ENCODE data around the gene NUP62.
"Not testable (repeated sequence)": the region's sequence is repeated elsewhere in the genome, so short reads cannot be mapped to it uniquely, and the experiment has no call there.

Gene NUP62

DNA sequence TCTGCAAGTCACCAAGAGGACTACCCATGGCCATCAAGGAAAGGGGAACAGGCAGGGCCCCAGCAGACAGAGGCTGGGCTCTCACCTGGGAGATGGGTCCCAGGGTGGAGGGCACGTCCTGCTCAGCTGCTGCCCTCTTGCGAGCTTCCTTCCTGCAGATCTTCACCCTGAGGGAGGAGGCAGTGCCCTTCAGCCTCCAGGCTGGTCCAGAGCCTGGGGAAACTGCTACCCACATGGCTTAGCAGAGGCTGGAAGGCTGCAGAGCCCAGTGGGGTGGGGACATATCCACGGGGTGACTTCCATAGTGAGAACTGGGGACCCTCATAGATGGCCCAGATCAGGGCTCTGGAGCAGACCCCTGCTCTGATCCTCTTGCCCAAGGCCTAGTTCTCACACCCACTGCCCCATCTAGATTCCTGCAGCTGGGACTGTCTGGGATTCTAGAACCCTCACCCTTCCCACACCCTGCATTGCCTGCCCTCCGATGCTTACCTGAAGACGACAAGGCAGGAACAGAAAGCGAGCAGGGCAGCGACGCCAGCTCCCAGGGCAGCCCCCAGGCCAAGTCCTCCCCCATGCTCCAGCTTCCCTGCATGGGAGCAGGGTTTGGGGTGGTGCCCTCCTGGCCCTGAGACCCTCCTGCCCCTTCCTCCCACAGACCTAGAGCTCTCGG, 22.6 kb upstream of the NUP62 start:
- DNase-seq (ENCODE audit: low read depth in 2 of 2) = no peak

DNA sequence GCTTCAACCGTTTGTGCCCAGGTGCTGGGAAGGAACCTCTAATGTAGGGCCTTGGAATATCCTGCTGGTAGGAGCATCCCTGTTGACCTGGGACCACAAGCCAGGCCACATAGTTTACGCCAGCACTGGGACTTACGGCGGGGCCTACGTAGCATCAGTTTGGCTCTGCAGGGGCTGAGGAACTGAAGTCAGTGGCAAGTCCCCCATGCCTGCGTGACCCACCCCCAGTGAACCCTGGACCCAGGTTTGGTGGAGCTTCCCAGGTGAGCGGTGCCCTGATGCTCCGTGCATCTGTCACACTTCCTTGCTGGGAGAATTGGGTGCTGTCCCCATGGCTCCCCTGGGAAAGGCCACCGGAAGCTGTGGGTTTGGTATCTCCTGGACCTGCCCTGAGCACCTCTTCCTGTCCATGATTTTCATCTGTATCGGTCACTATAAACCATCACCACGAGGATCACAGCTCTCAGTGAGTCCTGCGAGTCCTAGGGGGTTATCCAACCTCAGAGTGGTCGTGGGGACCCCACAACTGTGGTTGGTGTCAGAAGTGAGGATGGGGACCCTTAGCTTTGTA, 21.7 kb upstream of the NUP62 start:
- no peak for DNase-seq (ENCODE audit: low read depth in 2 of 2)

DNA sequence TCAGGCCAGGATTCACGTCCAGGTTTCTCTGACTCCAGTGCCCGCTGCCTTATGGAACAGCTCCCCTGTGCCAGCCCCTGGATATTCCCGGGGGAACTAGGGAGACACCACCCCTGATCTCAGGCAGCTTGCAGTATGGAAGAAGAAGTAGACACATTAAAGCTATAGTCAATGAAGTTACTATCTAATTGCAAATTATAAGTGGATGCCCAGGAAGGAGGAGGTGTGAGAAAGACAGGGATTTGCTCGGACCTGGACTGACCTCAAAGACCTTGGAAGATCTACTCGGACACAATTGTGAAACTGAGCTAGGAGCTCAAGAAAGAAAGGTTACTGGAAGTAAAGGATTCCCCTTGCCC, 21.3 kb upstream of the NUP62 start:
- DNase-seq (ENCODE audit: low read depth in 2 of 2) = no peak

DNA sequence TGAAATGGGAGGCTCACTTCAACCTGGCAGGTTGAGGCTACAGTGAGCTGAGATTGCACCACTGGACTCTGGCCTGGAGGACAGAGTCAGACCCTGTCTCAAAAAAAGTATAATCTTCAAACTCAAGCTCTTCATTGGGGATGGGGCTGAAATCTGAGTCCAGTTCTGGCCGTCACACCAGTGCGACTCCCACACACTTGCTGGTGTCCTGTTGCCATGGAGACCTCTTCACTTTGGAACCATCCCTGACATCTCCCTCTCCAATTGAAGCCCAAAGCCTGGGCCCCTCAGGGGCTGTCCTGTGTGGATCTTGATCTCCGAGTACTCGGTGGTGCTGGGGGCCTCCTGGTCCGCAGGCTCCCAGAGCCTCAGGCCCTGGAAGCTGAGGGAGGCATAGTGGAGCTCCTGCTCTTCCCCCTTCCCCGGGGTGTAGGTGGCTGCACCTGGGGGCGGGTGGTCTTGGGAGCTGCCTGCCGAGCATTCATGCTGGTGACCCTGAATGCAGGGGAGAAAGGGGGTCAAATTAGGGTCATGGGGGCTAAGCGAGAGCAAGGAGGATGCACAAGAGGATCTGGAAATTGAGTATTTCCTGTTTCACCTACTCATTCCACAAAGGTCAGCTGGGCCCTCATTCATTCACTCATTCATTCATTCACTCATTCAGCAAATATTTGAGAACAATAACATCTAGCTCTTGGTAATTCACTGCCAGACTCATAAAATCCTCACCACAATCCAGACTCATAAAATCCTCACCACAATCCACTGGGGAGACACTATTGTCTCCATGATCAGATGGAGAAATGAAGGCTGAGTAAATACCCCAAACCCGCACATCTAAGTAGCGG, 20.7 kb upstream of the NUP62 start:
- no peak for DNase-seq (ENCODE audit: low read depth in 2 of 2)

DNA sequence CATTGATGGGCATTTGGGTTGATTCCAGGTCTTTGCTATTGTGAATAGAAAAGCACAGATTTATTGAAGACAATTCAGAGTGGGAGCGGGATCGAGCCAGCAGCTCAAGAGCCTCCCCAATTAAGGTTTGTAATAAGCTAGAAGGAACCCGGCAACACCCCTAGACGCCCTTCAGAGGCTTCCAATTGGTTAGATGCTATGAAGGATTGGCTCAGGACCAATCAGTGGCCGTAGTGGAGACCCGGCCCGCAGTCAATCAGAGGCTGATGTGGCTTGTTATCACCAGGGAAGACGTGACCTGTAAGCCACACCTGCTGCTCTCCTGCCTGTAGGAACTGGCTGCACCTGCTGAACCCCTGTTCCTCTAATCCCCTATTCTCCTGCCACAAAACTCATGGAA, 17.1 kb upstream of the NUP62 start:
- DNase-seq (ENCODE audit: low read depth in 2 of 2) = no peak

DNA sequence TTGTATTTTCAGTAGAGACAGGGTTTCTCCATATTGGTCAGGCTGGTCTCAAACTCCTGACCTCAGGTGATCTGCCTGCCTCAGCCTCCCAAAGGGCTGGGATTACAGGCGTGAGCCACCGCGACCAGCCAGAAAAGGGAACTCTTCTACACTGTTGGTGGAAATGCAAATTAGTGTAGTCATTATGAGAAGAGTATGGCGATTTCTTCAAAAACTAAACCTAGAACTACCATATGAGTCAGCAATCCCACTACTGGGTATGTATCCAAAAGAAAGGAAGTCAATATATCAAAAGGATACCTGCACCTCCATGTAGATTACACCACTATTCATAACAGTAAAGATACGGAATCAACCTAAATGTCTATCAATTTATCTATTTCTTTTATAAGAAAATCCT, 15.3 kb upstream of the NUP62 start:
- DNase-seq (ENCODE audit: low read depth in 2 of 2) = not testable (repeated sequence)

DNA sequence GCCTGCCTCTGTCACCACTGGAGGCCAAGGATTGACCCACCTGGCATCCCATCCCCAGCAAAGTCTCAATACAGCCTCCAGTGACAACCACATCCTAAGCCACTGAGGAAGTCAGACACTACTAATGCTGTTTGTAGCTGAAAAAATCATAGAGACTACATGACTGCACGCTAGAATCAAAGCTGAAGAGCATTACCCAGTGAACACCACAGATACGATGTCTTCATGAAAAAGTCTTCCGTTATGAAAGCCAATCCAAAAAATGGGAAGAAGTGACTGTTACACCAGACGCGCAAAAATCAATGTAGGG, 11.1 kb upstream of the NUP62 start:
- no peak for DNase-seq (ENCODE audit: low read depth in 2 of 2)

DNA sequence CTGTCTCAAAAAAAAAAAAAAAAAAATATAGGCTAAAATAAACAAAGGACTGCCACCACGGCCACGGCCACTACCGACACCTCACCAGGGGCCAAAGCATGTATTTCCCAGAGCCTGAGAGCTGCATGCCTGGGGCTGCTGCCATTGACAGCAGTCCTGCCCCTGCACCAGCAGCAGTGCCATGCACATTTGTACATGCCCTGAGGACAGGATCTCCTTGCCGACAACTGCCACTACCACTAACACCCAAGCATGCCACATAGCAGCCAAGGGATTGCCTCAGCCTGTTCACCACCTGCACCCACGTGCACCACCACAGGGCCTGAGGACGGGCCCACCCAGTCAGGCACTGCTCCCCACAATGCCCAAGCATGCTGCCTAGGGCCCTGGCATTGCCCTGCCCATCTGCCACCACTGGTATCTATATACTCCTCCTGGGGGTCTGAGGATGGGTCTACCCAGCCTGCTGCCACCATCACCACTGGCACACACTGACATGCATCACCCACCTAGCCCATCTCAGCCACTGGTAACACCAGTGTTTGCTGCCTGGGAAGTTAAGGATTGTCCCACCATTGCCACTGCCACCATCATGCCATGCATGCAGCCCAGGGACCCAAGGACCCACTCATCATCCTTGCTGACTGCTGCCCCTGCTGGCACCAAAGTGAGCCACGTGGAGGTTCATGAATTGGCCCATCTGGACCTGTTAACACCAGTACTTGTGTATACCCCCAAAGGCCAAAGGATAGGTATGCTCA, 10.6 kb upstream of the NUP62 start:
- no peak for DNase-seq (ENCODE audit: low read depth in 2 of 2)

DNA sequence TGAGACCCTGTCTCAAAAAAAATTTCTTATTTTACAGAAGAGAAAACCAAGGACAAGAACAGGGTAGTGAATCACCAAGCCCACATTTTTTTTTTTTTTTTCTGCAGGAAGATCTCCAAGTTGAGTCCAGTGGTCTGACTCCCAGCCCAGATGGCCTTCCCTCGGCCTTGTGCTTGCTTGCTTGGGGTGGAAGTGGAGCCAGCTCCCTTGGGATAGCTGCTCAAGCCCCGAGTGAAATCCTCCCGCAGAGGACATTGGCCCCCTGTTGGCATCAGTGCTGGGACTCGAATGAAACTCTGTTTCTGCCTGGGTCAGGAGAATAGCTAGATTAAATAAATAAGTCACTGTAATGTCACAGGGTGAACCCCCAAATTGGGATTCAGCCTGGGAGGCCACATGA, 9.4 kb upstream of the NUP62 start:
- no peak for DNase-seq (ENCODE audit: low read depth in 2 of 2)

DNA sequence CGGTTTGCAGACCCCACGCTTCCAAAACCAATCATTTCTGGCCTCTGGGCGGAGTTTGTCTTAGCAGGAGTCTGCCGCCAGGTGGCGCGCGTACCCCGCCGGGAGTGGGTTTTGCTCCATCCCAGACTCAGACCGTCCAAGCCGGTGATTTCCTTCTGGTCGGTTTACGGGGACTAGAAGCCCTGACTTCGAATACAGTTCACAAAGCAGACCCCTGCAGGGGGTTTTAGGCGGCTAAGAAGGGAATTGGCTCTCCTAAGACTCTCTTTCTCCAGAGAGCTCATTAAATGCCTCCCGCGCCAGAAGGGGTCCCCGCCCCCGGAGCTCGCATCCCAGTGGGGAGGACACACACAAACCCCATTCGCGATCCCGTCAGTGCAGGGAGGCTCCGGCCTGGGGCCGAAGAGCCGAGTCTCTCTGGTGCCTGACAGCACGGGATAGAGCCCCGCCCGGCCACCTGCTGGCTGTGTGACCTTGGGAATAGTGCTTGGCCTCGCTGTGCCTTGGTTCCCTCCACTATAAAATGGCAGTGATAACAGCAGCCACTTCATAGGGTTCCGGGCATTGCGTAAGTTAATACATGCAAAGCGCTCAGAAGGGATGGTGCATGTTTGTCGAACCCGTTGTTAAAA, 8.6 kb upstream of the NUP62 start:
- DNase-seq (ENCODE audit: low read depth in 2 of 2) = peak; percentile 52 to 60

DNA sequence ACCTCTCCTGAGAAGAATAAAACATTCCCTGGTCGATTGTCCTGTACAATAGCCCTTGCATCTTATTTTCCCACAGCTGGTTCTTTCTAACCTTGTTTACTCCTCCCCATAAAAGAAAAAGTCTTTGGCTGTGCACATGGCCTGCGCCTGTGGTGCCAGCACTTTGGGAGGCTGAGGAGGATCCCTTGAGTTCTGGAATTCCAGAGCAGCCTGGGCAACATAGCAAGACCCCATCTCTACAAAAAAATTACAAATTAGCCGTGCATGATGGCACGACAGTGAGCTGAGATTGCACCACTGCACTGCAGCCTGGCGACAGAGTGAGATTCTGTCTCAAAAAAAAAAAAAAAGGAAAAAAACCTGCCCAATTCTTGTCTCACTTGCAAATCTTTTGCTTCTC, 7.2 kb upstream of the NUP62 start:
- DNase-seq (ENCODE audit: low read depth in 2 of 2) = no peak

DNA sequence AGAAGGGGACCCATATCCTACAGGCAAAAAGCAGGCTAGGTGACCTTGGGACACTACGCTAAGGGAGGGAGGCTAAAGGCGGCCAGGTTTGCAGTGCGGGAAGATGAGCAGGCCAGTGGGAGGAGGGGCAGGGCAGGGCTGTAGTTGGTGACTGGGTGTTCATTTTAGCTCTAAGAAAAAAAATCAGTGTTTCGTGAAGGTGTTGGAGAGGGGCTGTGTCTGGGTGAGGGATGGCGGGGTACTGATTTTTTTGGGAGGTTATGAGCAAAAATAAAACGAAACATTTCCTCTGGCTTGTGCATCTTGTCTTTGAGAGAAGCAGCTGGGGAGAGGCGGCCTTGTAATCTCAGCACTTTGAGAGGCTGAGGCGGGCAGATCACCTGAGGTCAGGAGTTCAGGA, 4.3 kb upstream of the NUP62 start:
- no peak for DNase-seq (ENCODE audit: low read depth in 2 of 2)

DNA sequence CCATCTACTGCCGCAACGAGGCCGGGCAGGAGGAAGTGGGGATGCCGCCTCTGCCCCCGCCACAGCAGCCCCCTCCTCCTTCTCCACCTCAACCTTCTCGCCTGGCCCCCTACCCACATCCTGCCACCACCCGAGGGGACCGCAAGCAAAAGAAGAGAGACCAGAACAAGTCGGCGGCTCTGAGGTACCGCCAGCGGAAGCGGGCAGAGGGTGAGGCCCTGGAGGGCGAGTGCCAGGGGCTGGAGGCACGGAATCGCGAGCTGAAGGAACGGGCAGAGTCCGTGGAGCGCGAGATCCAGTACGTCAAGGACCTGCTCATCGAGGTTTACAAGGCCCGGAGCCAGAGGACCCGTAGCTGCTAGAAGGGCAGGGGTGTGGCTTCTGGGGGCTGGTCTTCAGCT, 3.4 kb upstream of the NUP62 start:
- DNase-seq (ENCODE audit: low read depth in 2 of 2) = no peak

DNA sequence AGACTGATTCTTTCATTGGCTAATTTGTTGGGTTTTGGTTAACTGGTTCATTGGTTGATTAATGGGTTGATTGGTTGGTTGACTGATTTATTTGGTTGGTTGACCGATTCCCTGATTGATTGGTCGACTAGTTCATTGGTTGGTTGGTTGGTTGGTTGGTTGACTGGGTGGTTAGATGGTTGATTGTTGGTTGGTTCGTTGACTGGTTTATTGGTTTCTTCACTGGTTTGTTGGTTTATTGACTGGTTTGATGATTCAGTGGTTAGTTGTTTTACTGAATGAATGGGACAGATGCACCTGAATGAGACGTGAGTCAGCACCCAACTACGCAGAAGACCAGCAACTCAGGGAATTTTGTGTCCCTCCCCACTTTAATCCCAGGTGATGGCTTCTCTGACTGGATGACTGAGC, 2.7 kb upstream of the NUP62 start:
- DNase-seq (ENCODE audit: low read depth in 2 of 2) = no peak

DNA sequence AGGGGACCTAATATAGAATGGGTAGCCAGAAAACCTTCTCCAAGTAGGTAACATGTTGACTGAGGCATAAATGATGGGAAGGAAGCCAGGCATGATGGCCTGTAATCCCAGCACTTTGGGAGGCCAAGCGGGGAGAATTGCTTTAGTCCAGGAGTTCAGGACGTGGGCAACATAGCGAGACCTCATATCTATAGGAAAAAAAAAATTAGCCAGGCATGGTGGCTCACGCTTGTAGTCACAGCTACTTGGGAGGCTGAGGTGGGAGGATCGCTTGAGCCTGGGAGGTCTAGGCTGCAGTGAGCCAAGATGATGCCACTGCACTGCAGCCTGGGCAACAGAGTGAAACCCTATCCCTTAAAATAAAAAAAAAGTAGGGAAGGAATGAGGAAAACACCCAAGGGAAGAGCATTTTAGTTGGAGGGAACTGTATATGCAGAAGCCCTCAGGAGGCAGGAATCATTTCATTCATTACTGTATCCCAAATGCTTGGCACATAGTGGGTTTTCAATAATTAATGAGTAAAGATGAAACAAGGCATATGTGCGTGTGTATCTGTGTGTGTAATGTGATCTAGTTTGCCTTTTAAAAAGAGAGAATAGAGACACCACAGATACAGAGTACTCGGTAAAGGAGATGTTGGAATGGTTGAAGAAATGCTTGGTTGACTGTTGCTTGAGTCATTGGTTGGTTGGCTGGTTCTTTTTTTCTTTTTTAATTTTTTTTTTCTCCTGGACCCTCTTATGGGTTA, 2.2 kb upstream of the NUP62 start:
- no peak for DNase-seq (ENCODE audit: low read depth in 2 of 2)

DNA sequence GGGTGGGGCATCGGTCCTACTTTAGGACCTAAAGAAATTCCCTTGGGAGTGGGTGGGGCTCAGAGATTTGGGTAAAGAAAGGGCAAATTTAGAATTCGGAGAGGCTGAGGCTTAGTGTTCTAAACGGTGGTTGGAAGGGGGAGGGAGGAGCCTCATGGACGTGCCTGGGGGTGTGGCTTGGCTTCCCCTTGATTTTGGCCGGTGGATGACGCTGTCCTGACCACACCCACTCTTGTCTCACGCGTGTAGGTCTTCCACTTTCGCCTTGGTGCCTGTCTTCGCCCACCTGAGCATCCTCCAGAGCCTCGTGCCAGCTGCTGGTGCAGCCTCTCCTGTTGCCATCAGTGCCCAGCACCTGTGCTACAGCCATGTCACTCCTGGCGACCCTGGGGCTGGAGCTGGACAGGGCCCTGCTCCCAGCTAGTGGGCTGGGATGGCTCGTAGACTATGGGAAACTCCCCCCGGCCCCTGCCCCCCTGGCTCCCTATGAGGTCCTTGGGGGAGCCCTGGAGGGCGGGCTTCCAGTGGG, 1.2 kb upstream of the NUP62 start:
- DNase-seq (ENCODE audit: low read depth in 2 of 2) = no peak

DNA sequence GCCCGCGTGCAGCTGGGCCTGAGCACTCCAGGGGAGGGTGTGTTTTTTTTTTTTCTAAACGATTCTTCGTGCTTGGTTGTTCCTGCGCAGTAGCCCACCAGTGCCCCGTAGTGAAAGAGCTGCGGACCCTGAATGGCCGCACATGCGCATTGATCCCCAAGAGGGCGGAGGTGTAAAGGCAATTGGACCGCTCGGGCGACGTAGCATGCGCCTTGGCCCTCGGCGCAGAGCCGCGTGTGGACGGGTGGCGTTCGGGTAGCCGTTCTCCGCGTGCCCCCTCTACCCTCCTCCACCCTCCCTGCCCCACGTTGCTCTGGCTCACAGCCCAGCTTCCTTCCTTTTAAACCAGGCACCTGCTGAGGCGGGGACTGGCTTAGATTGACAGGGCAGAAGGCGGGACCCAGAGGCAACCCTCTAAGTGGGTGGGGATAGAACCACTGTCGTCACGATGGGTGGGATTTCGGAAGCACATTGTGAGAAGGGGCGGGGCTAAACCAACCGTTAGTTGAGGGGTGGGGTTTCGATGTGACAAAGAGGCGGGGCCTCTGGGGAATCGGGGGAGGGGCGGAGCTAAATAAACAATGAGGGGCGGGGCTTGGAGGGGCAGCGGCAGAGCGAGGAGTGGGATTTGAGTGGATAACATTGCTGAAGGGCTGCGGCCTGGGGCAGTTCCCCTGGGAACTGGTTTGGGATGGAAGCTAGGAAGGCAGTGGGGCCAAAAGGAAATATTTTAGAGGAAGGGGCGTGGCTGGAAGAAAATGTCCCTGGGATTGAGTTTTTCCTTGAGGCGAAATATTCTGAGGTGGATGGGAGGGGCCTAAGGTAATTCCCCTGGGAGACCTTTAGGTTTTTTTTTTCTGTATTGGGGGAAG, 543 bp upstream of the NUP62 start:
- peak; percentile 84 to 95 for DNase-seq (ENCODE audit: low read depth in 2 of 2)

DNA sequence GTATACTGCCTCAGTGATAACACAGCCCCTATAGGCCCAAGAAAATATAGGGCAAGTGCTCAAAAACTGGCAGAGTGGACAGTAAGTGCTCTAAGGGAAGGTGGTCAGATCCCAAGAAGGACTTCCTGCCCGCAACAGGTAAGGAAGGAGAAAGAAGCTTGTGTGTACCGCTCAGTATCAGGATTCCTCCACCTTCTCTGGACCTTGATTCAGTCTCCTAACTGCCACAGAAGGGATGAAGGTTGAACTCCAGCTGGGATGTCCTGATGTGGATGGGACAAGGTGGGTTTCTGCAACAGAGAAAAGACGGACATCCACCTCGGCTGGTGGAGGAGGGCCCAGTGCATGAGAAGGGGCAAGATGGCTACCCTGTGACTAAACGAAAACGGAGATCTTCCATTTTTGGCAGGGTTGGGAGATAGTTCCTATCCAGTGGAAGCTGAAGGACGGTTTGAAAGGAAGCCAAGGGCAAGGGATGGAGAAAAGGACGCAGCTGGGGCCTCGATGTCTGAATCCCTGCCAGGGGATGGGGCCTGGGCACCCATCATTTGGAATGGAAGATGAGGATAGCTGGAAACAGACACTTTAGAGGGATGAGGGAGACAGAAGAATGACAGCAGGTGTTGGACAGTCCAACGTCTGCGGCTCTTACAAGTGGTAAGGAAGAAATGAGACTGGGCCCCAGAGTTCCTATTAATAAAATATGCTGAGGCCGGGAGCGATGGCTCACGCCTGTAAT, 1.6 kb downstream of the NUP62 start:
- DNase-seq (ENCODE audit: low read depth in 2 of 2) = no peak

DNA sequence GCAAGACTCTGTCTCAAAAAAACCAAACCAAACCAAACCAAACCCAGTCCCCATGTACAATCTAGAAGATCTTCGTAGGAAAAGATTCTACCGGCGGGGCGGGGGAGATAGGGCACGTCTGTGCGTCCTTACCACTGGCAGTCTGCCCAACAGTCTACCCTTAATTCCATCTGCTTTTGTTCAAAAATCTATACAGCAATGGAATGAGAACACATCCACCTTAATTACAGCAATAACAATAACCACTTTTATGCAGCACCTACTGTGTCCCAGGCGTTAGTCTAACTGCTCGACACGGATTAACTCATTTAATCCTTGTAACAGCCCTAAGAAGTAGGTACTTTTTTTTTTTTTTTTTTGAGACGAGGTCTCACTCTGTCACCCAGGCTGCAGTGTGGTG, 2.8 kb downstream of the NUP62 start:
- DNase-seq (ENCODE audit: low read depth in 2 of 2) = no peak

DNA sequence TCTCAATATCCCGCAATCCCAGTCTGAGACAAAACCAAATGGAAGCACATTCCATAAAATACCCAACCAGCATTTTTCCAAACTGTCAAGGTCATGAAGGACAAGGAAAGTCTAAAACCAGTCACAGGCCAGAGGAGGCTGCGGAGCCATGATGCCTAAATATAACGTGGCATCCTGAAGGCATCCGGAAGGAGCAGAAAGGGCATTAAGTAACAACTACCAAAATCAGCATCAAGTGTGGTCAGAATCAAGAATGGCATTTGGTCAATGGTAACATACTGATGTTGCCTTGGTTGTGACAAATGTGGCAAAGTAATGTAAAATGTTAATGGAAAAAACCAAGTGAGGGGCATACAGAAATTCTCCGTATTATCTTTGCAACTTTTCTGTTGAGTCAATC, 3.8 kb downstream of the NUP62 start:
- no peak for DNase-seq (ENCODE audit: low read depth in 2 of 2)
